GM19395 (cell line): ENCODE measurements around the gene GBX1.

Experiments used
- ATAC-seq: cut with Tn5 transposase; IDR thresholded peaks from one replicate; pipeline ENCODE4 v1.9.1; 2021; ENCODE audit warnings: mild to moderate bottlenecking, moderate library complexity; ENCODE audit not compliant: unreplicated experiment

The GBX1 gene

GRCh38 chr7:151116603-151117440 is 50.7 kb downstream of the GBX1 start:
- no peak for ATAC-seq

GRCh38 chr7:151115836-151116418 is 51.6 kb downstream of the GBX1 start:
- ATAC-seq: no peak

- no peak for ATAC-seq
These were observed 52.2 kb downstream of the GBX1 start for GRCh38 chr7:151115121-151115835.

DNA sequence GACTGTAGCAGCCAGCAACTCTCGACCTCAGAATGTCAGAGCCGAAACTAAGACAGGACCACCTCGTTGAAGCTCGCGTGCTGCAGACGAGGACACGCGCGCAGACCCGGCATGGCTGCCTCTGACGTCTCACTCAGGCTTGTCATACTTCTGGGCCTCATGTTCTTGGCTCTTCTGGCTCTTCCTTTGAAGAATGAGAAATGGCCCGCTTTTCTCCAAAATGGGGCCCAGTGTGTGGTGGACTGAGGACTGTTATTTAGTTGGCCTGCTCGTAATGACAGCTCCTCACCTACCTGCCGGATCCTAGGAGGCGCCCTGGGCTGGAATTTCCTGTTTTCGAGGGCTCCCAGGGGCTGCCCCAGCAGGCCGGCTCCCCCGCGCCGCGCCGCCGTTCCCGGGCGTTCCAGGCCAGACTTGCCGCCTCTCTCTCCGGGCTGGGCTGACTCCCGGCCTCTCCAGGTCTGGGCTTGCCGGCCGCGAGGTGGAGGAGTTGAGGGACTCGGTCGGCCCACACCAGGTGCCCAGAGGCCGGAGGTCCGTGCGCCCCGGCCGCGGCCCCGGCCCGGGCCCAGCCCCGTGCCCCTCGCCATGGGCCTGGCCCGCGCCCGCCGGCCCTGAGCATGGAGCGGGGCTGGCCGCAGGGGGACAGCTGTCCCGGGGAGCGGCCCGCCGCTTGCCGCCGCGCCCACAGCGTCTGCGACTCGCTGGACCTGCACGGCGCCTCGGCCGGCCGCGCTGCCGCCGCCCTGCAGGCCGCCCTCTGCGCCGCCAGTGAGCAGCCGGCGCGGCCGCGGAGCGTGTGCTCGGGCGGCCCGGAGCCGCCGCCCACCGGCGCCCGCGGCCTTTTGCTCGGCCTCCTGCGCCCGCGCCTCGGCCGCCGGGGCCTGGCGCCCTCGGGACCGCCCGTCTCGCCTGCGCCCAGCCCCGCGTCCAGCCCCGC is 53.1 kb downstream of the GBX1 start:
- no peak for ATAC-seq

GRCh38 chr7:151113344-151114150 is 53.9 kb downstream of the GBX1 start:
- ATAC-seq: no peak

- ATAC-seq: peak; percentile 89
These were observed 56.4 kb downstream of the GBX1 start for GRCh38 chr7:151110941-151111645.

DNA sequence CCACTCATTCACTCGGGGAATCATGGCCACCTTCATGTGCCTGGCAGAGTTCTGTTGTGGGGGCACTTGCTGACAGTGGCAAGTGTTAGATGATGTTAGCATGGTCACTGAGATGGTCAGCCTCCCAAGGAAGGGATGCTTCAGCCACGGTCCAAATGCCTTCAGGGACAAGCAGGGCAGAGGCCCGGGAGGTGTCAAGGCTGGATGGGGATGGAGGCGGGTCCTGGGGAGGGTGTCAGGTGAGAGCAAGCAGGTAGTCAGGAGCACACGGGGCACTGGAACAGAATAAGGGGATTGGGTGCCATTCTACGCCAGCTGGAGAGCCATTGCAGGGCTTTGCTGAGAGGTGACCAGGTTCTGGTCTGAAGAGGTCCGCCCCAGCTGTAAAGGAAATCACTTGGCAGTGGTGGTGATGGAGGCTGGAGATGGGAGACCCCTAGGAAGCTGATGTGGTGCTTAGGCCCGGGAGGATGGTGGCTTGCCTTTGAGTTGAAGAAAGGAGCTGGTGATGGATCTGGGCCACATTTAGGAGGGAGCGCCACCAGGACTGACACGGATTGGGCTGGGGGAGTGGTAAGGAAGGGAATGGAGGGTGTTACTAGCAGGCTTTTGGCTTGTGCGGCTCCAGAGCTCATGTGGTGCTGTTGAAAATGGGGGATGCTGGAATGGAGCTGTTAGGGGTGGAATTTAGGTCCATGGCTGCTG is 57.1 kb downstream of the GBX1 start:
- ATAC-seq: no peak

DNA sequence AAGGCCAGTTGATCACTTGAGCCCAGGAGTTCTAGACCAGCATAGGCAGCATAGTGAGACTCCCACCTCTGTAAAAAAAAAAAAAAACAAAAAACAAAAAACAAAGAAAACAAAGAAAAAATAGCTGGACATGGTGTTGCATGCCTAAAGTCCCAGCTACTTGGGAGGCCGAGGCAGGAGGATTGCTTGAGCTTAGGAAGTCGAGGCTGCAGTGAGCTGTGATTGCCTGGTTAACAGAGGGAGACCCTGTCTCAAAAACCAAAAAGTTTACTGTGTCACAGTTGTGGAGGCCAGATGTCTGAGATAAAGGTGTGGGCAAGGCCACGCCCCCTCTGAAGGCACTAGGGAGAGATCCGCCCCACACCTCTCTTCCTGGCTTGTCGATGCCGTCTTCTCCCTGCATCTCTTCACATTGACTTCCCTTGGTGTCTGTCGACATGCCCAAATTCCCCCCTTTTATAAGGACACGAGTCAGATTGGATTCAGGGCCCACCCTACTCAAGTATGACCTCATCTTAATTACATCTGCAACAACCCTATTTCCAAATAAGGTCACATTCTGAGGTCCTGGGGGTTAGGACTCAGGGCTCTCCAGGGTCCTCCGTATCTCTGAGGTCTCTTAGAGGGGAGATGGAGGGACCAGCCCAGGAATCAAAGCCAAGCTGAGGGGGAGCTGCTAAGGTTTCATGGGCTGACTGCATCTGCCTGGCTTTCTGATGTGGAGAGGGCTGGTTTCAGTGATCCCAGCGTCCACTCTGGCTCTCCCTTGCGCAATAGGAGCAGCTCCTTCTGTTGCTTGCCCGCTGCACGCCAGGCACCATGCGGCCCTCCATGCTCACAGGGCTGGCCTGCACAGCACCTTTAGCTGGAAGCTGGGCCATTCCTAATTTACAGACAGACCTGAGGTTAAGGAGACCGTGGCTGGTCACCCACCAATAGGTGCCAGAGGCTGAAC is 58.1 kb downstream of the GBX1 start:
- ATAC-seq: no peak

DNA sequence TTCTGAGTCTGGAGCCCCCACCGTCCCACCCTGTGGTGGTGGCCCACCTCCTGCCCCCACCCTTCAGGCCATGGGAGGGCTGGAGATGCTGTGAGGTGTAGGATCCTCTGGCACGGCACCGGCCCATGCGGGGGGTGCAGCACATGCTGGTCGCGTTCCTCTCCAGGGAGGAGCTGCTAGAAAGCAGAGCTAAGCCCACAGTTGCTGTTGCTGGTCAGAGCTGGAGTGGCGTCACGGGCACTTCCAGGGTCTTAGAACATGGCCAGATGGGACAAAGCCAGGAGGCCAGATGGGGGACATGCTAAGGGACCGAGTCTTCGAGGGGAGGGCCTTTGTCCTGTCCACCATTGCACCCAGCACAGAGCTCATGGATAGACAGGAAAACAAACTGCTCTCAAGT is 59.6 kb downstream of the GBX1 start:
- ATAC-seq: no peak

GRCh38 chr7:151104411-151105235 is 62.9 kb downstream of the GBX1 start:
- ATAC-seq: no peak

- no peak for ATAC-seq
These were observed 63.5 kb downstream of the GBX1 start for GRCh38 chr7:151103973-151104372.

DNA sequence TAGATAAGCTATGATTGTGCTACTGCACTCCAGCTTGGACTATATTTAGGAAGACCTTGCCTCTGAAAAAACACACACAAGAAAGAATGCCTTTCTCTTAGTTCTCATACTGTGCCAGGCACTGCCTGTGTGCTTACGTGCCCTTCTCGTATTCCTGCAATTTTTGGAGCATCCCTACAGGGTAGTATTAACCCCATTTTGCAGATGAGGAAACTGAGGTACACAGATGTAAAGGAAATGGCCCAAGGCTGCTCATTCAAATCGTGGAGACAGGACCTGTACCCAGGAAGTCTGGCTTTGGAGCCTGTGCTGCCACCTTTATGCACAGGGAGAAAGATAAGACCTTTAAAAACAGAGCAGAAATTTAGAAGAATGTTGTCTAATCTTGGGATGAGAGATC is 64.5 kb downstream of the GBX1 start:
- no peak for ATAC-seq

DNA sequence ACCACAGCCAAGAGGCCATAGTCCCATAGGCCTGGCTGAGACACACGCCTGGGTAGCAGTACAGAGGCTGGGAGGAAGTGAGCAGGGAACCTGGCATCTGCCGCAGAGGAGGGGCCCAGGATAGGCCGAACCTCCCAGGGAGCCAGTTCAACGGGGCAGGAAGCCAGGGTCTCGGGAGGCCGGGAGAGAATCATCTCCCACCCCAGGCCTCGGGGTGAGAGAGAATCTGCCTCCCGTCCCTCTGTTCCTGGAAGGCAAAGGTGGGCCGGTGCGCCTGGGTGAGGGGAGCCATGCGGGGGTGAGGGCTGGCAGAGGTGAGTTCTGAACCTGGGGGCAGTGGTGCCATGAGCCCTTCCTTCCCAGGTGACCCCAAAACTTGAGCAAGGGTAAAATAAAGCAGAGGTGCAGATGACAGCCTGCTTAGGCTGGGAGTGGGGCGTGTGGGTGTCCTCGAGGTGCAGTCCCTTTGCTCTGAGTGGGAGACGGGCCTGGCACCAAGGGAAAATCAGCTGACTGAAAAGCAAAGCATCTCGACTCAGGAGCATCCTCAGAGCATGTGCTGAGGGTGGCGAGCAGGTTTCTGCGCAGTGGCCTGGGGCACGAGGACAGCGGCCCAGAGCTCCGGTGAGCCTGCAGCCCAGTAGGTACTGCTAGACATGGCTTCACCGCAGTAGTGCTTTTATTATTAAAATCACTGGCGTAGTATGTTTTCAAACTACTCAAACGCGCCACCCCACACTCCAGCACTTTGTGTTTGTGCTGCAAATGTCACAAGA is 65.7 kb downstream of the GBX1 start:
- no peak for ATAC-seq

DNA sequence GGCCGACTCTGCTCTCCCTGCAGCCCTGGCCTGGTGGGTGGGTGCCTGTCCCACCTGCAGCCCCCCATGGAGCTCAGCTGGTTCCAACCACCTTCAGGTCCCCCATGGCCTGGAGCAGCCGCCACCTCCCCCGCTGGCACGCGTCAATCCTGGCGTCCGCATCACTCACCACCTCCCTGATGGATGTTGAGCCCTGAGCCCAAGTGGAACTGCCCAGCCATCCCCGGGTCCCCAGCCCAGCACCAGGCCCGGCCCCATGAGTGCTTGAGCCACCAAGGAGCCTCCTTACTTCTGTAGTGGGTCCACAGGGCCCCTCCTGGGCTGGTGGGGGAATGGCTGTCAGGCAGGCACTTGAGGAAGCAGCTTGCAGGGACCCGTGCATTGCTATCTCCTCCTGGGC is 66.6 kb downstream of the GBX1 start:
- no peak for ATAC-seq

- no peak for ATAC-seq
These were observed 67.8 kb downstream of the GBX1 start for GRCh38 chr7:151099486-151100211.
